Mammary microvascular endothelial cell (primary cell): Measurements from ENCODE around the gene KPNA5. TPM values are rescaled to one million over a fixed set of nuclear protein-coding genes. Genes with fewer than 3 reads are reported as not detected.

Source experiments
- total RNA-seq: library from RNA; depleted of rRNA; stranded (reverse); fragments of >200 nt; gene quantifications from 2 replicates; pipeline ENCODE4 v1.2.3, GENCODE V29; 2015

KPNA5 gene
- 3.7 and 3.9 TPM in 2 replicates for total RNA-seq

GRCh38 chr6:116680880-116681672, at the start of gene KPNA5:
Gene KPNA5, plus strand, starts transcription at chr6:116681211. Its CDS starts 124 bp downstream, at chr6:116681335.

GRCh38 chr6:116764961-116765841, 84.2 kb downstream of the KPNA5 start, which contains the start of gene FAM162B:
Gene FAM162B, minus strand, starts transcription at chr6:116765719. Its CDS starts 143 bp downstream, at chr6:116765576.

Other genes with a start within 250 kb of the KPNA5 start
- not detected in 2 replicates for gene CALHM6, start 219.8 kb upstream of the KPNA5 start, total RNA-seq
- gene CALHM5, start 169.6 kb upstream of the KPNA5 start, total RNA-seq = 3.6 and 4.4 TPM in 2 replicates
- gene TRAPPC3L, start 135.5 kb upstream of the KPNA5 start, total RNA-seq = 0.10 TPM in 1 of 2 replicates, not detected in the other
- gene CALHM4, start 127.5 kb upstream of the KPNA5 start, total RNA-seq = 0.87 TPM in 1 of 2 replicates, not detected in the other
- 40.0 and 41.1 TPM in 2 replicates for gene RWDD1, start 109.7 kb upstream of the KPNA5 start, total RNA-seq
- under 0.01 and 0.10 TPM in 2 replicates for gene RSPH4A, start 64.7 kb upstream of the KPNA5 start, total RNA-seq
- 8.1 TPM in 2 replicates for gene ZUP1, start 12.4 kb upstream of the KPNA5 start, total RNA-seq
- 0.44 and 0.67 TPM in 2 replicates for gene FAM162B, start 84.5 kb downstream of the KPNA5 start, total RNA-seq
- gene GPRC6A, start 147.9 kb downstream of the KPNA5 start, total RNA-seq = not detected in 2 replicates
- gene RFX6, start 196.0 kb downstream of the KPNA5 start, total RNA-seq = not detected in 2 replicates